Fibroblast of lung (primary cell): ENCODE data around the gene KIAA1671.

ENCODE experiments used
- EZH2 ChIP-seq: IDR thresholded peaks from 2 replicates; pipeline ENCODE4 v1.5.1; 2012; ENCODE audit warnings: low read length, control low read depth, mild to moderate bottlenecking; ENCODE audit errors: missing control alignments
- TF ChIP-seq, protein P1 (sequence below), 2 donors: IDR thresholded peaks in 1 of 2; conservative IDR thresholded peaks in 1 of 2; 1 replicate in 1 of 2; 2 replicates in 1 of 2; pipeline ENCODE4 v1.5.1; 2011 to 2012; ENCODE audit warnings: low read length in 2 of 2, control low read depth in 1 of 2, inconsistent platforms in 1 of 2, low read depth in 1 of 2, mild to moderate bottlenecking in 1 of 2

GRCh38 chr22:25137577-25138525 lies 185.3 kb downstream of the KIAA1671 start:
- TF ChIP-seq, protein P1, sequence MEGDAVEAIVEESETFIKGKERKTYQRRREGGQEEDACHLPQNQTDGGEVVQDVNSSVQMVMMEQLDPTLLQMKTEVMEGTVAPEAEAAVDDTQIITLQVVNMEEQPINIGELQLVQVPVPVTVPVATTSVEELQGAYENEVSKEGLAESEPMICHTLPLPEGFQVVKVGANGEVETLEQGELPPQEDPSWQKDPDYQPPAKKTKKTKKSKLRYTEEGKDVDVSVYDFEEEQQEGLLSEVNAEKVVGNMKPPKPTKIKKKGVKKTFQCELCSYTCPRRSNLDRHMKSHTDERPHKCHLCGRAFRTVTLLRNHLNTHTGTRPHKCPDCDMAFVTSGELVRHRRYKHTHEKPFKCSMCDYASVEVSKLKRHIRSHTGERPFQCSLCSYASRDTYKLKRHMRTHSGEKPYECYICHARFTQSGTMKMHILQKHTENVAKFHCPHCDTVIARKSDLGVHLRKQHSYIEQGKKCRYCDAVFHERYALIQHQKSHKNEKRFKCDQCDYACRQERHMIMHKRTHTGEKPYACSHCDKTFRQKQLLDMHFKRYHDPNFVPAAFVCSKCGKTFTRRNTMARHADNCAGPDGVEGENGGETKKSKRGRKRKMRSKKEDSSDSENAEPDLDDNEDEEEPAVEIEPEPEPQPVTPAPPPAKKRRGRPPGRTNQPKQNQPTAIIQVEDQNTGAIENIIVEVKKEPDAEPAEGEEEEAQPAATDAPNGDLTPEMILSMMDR (conservative IDR thresholded peaks at IDR 0.05 in 1 of 2, IDR thresholded peaks at IDR 0.05 in 1 of 2; ENCODE audit: low read depth in 1 of 2, low read length in 2 of 2) = no peak
- TF ChIP-seq EZH2 = no peak
